Stimulated activated naive CD8-positive, alpha-beta T cell treated with anti-CD3 and anti-CD28 coated beads, Interleukin-15, Interleukin-2, amounts not matched to agents 100 ng/mL and 50 ng/mL, for 24 hours (primary cell): ENCODE data around the gene ZBTB32.

ENCODE experiments used
- H3K27ac Mint-ChIP-seq: one replicate; pipeline ENCODE4 v1.8.0; 2021; ENCODE audit warnings: mild to moderate bottlenecking, mixed read lengths
- H3K27me3 Mint-ChIP-seq: one replicate; pipeline ENCODE4 v1.8.0; 2021; ENCODE audit warnings: mixed read lengths
- H3K36me3 Mint-ChIP-seq: one replicate; pipeline ENCODE4 v1.8.0; 2021; ENCODE audit warnings: low read depth, mixed read lengths
- H3K4me1 Mint-ChIP-seq: one replicate; pipeline ENCODE4 v1.8.0; 2021; ENCODE audit warnings: low read depth, mixed read lengths
- H3K4me3 Mint-ChIP-seq: one replicate; pipeline ENCODE4 v1.8.0; 2021; ENCODE audit warnings: mild to moderate bottlenecking, mixed read lengths
- H3K9me3 Mint-ChIP-seq: one replicate; pipeline ENCODE4 v1.8.0; 2021; ENCODE audit warnings: mixed read lengths

The ZBTB32 gene

GRCh38 chr19:35712567-35713505, 8.5 kb downstream of the ZBTB32 start:
- Mint-ChIP-seq H3K27ac (peak overlapping the region; percentile 99), H3K27me3 (no peaks in the 10 kb centered on the region), H3K4me1 (peaks cover 59% of the 10 kb centered on the region), H3K4me3 (peak overlapping the region; percentile 92), H3K36me3 (peaks cover 47% of the 10 kb centered on the region), H3K9me3 (no peaks in the 10 kb centered on the region)

- no peaks in the 10 kb centered on the region for H3K9me3 Mint-ChIP-seq
- peaks cover 56% of the 10 kb centered on the region for H3K4me1 Mint-ChIP-seq
- H3K27ac Mint-ChIP-seq: peak overlapping the region; percentile 99
Measured at GRCh38 chr19:35713506-35713850, 9.1 kb downstream of the ZBTB32 start.

GRCh38 chr19:35713904-35714495, 9.6 kb downstream of the ZBTB32 start:
- H3K27me3 Mint-ChIP-seq: no peaks in the 10 kb centered on the region
- peaks cover 58% of the 10 kb centered on the region for H3K4me1 Mint-ChIP-seq
- peak overlapping the region; percentile 92 for H3K4me3 Mint-ChIP-seq
- H3K36me3 Mint-ChIP-seq: peaks cover 47% of the 10 kb centered on the region
- peak overlapping the region; percentile 99 for H3K27ac Mint-ChIP-seq
- no peaks in the 10 kb centered on the region for H3K9me3 Mint-ChIP-seq

More at GRCh38 chr19:35713506-35713850, 9.1 kb downstream of the ZBTB32 start:
- Mint-ChIP-seq H3K27me3 (no peaks in the 10 kb centered on the region), H3K4me3 (peak overlapping the region; percentile 92), H3K36me3 (peaks cover 47% of the 10 kb centered on the region)

GRCh38 chr19:35714601-35715354, 10.4 kb downstream of the ZBTB32 start:
- H3K27me3 Mint-ChIP-seq: no peaks in the 10 kb centered on the region
- H3K4me1 Mint-ChIP-seq: peaks cover 59% of the 10 kb centered on the region
- no peaks in the 10 kb centered on the region for H3K9me3 Mint-ChIP-seq
- H3K4me3 Mint-ChIP-seq: peak overlapping the region; percentile 92
- peaks cover 54% of the 10 kb centered on the region for H3K36me3 Mint-ChIP-seq
- peak overlapping the region; percentile 99 for H3K27ac Mint-ChIP-seq

- Mint-ChIP-seq H3K27me3 (no peaks in the 10 kb centered on the region), H3K36me3 (peaks cover 58% of the 10 kb centered on the region), H3K9me3 (no peaks in the 10 kb centered on the region), H3K4me3 (peak overlapping the region; percentile 92), H3K4me1 (peaks cover 58% of the 10 kb centered on the region), H3K27ac (peak overlapping the region; percentile 99)
Measured at GRCh38 chr19:35715355-35715809, 11.0 kb downstream of the ZBTB32 start.

- Mint-ChIP-seq H3K4me1 (peaks cover 50% of the 10 kb centered on the region), H3K36me3 (peaks cover 58% of the 10 kb centered on the region), H3K27ac (peak overlapping the region; percentile 99), H3K9me3 (no peaks in the 10 kb centered on the region), H3K27me3 (no peaks in the 10 kb centered on the region), H3K4me3 (peak overlapping the region; percentile 92)
Measured at GRCh38 chr19:35715981-35716800, 11.8 kb downstream of the ZBTB32 start.

- Mint-ChIP-seq H3K27ac (peak overlapping the region; percentile 99), H3K27me3 (no peaks in the 10 kb centered on the region), H3K36me3 (peaks cover 60% of the 10 kb centered on the region), H3K4me1 (peaks cover 42% of the 10 kb centered on the region), H3K9me3 (no peaks in the 10 kb centered on the region), H3K4me3 (peak overlapping the region; percentile 92)
Measured at GRCh38 chr19:35716801-35717664, 12.7 kb downstream of the ZBTB32 start.

- H3K9me3 Mint-ChIP-seq: no peaks in the 10 kb centered on the region
- H3K27ac Mint-ChIP-seq: peak within 1 kb of the TSS; percentile 99
- H3K4me3 Mint-ChIP-seq: peak within 1 kb of the TSS; percentile 92
- peaks cover 68% of the 10 kb centered on the region for H3K36me3 Mint-ChIP-seq
- peaks cover 34% of the 10 kb centered on the region for H3K4me1 Mint-ChIP-seq
- no peaks in the 10 kb centered on the region for H3K27me3 Mint-ChIP-seq
Measured at GRCh38 chr19:35717665-35718344, 13.4 kb downstream of the ZBTB32 start, which contains the start of gene KMT2B. Gene KMT2B (plus strand): TSS chr19:35718003. CDS start chr19:35718019, 16 bp downstream.

- H3K27ac Mint-ChIP-seq: peak overlapping the region; percentile 89
- peak overlapping the region; percentile 89 for H3K4me3 Mint-ChIP-seq
- H3K27me3 Mint-ChIP-seq: no peaks in the 10 kb centered on the region
- H3K9me3 Mint-ChIP-seq: no peaks in the 10 kb centered on the region
- peaks cover 72% of the 10 kb centered on the region for H3K36me3 Mint-ChIP-seq
- peaks cover 35% of the 10 kb centered on the region for H3K4me1 Mint-ChIP-seq
Measured at GRCh38 chr19:35718345-35719041, 14.1 kb downstream of the ZBTB32 start.

- Mint-ChIP-seq H3K9me3 (no peaks in the 10 kb centered on the region), H3K27ac (peak overlapping the region; percentile 89), H3K27me3 (no peaks in the 10 kb centered on the region), H3K4me3 (peak overlapping the region; percentile 89), H3K36me3 (peaks cover 72% of the 10 kb centered on the region), H3K4me1 (peaks cover 35% of the 10 kb centered on the region)
Measured at GRCh38 chr19:35719402-35720162, 15.2 kb downstream of the ZBTB32 start.

- peaks cover 72% of the 10 kb centered on the region for H3K36me3 Mint-ChIP-seq
- H3K27ac Mint-ChIP-seq: peak overlapping the region; percentile 72
- H3K27me3 Mint-ChIP-seq: no peaks in the 10 kb centered on the region
- no peaks in the 10 kb centered on the region for H3K9me3 Mint-ChIP-seq
- H3K4me1 Mint-ChIP-seq: peaks cover 32% of the 10 kb centered on the region
- H3K4me3 Mint-ChIP-seq: peak overlapping the region; percentile 28
Measured at GRCh38 chr19:35720163-35720524, 15.8 kb downstream of the ZBTB32 start.

GRCh38 chr19:35720648-35721047, 16.3 kb downstream of the ZBTB32 start:
- H3K27ac Mint-ChIP-seq: no peak overlapping the region
- peak overlapping the region; percentile 7 for H3K4me3 Mint-ChIP-seq
- no peaks in the 10 kb centered on the region for H3K9me3 Mint-ChIP-seq
- H3K4me1 Mint-ChIP-seq: peaks cover 32% of the 10 kb centered on the region
- H3K36me3 Mint-ChIP-seq: peaks cover 72% of the 10 kb centered on the region
- H3K27me3 Mint-ChIP-seq: no peaks in the 10 kb centered on the region
